ENCODE measurements around the gene ZBTB16.

ZBTB16 gene

GRCh38 chr11:114031246-114031966, 28.1 kb upstream of the ZBTB16 start:
- TF ChIP-seq CTCF (IDR thresholded peaks at IDR 0.05; ENCODE audit: extremely low read depth, insufficient read depth, missing control alignments), result no peak
- in situ Hi-C loops (cut with MboI; ENCODE audit: low pct_unique_long_range_greater_than_20kb, low sequenced_read_pairs, unreplicated experiment), result no loop called here
- DNase-seq (ENCODE audit: low spot score), result no peak

GRCh38 chr11:114031967-114032320, 27.6 kb upstream of the ZBTB16 start:
- in situ Hi-C loops (cut with MboI; ENCODE audit: low pct_unique_long_range_greater_than_20kb, low sequenced_read_pairs, unreplicated experiment), result no loop called here
- no peak for DNase-seq (ENCODE audit: low spot score)
- TF ChIP-seq CTCF (IDR thresholded peaks at IDR 0.05; ENCODE audit: extremely low read depth, insufficient read depth, missing control alignments), result no peak

GRCh38 chr11:114033066-114033465, 26.4 kb upstream of the ZBTB16 start:
- no peak for DNase-seq (ENCODE audit: low spot score)
- TF ChIP-seq CTCF (IDR thresholded peaks at IDR 0.05; ENCODE audit: extremely low read depth, insufficient read depth, missing control alignments), result no peak
- in situ Hi-C loops (cut with MboI; ENCODE audit: low pct_unique_long_range_greater_than_20kb, low sequenced_read_pairs, unreplicated experiment), result no loop called here

- in situ Hi-C loops (cut with MboI; ENCODE audit: low pct_unique_long_range_greater_than_20kb, low sequenced_read_pairs, unreplicated experiment), result no loop called here
- no peak for TF ChIP-seq CTCF (IDR thresholded peaks at IDR 0.05; ENCODE audit: extremely low read depth, insufficient read depth, missing control alignments)
- no peak for DNase-seq (ENCODE audit: low spot score)
Measured at GRCh38 chr11:114033572-114033971, 25.9 kb upstream of the ZBTB16 start.

GRCh38 chr11:114034956-114035355, 24.6 kb upstream of the ZBTB16 start:
- no peak for TF ChIP-seq CTCF (IDR thresholded peaks at IDR 0.05; ENCODE audit: extremely low read depth, insufficient read depth, missing control alignments)
- no peak for DNase-seq (ENCODE audit: low spot score)
- in situ Hi-C loops (cut with MboI; ENCODE audit: low pct_unique_long_range_greater_than_20kb, low sequenced_read_pairs, unreplicated experiment), result no loop called here

GRCh38 chr11:114036147-114036811, 23.2 kb upstream of the ZBTB16 start:
- DNase-seq (ENCODE audit: low spot score), result peak; percentile 47
- in situ Hi-C loops (cut with MboI; ENCODE audit: low pct_unique_long_range_greater_than_20kb, low sequenced_read_pairs, unreplicated experiment), result no loop called here
- TF ChIP-seq CTCF (IDR thresholded peaks at IDR 0.05; ENCODE audit: extremely low read depth, insufficient read depth, missing control alignments), result peak; percentile 53
